GM12872 (cell line): ENCODE measurements around the gene MAGI1.

Experiments
- TF ChIP-seq, protein P1 (sequence below): IDR thresholded peaks from 3 replicates; pipeline ENCODE4 v1.5.1; 2011; ENCODE audit warnings: low read depth, mild to moderate bottlenecking, low read length, moderate library complexity; ENCODE audit not compliant: insufficient read depth

MAGI1 gene

DNA sequence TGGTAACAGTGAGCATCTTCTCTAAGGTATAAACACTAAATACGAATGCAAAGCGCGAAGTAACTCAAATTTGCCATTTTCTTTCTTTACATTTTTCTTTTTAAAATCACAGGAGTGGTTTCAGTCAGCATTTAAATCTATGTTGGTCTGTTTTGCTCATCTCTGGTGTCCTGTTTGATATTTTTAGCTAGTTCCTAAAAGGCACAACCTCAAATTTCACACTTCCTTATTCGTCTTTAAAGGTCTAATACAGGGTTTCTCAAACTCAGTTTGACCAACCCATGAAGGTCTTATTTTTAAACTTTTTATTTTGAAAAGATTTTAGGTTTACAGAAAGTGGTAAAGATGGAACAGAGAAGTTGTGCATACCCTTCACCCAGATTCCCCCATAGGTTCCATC lies 201.1 kb downstream of the MAGI1 start:
- TF ChIP-seq, protein P1, sequence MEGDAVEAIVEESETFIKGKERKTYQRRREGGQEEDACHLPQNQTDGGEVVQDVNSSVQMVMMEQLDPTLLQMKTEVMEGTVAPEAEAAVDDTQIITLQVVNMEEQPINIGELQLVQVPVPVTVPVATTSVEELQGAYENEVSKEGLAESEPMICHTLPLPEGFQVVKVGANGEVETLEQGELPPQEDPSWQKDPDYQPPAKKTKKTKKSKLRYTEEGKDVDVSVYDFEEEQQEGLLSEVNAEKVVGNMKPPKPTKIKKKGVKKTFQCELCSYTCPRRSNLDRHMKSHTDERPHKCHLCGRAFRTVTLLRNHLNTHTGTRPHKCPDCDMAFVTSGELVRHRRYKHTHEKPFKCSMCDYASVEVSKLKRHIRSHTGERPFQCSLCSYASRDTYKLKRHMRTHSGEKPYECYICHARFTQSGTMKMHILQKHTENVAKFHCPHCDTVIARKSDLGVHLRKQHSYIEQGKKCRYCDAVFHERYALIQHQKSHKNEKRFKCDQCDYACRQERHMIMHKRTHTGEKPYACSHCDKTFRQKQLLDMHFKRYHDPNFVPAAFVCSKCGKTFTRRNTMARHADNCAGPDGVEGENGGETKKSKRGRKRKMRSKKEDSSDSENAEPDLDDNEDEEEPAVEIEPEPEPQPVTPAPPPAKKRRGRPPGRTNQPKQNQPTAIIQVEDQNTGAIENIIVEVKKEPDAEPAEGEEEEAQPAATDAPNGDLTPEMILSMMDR = no peak

- TF ChIP-seq, protein P1 = no peak
These were observed 202.7 kb downstream of the MAGI1 start for GRCh38 chr3:65836047-65836446.

DNA sequence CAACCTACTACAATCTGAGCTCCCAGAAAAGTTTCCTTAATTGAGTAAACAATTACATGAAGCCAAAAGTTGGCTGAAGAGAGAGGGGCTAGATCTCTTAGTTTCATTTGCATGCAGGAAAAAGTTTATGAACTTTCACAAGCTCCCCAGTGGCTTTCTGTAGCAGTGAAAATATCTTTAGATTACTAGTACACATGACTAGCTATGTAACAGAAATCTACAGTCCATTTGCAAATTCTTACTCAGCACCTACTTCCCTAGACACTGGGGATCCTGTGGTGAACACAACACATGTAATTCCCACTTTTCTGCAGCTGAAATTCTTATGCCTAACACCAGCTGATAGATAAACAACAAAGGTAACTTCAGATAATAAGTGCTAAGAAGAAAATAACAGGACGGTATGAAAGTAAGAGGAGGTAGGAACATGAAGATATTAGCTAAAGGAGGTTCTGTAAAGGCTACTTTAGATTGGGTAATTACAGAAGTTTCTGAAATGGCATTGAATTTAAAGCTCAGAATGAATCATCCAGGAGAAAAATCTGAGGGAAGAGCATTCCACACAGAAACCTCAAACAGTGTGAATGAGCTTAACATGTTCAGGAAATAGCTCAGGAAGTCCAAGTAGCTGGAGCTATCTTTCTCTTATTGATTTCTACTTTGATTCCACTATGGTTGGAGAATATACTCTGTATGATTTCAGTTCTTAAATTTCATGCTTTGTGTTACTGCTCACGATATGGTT lies 204.8 kb downstream of the MAGI1 start:
- TF ChIP-seq, protein P1 = no peak

- TF ChIP-seq, protein P1 = no peak
These were observed 206.8 kb downstream of the MAGI1 start for GRCh38 chr3:65831733-65832425.

DNA sequence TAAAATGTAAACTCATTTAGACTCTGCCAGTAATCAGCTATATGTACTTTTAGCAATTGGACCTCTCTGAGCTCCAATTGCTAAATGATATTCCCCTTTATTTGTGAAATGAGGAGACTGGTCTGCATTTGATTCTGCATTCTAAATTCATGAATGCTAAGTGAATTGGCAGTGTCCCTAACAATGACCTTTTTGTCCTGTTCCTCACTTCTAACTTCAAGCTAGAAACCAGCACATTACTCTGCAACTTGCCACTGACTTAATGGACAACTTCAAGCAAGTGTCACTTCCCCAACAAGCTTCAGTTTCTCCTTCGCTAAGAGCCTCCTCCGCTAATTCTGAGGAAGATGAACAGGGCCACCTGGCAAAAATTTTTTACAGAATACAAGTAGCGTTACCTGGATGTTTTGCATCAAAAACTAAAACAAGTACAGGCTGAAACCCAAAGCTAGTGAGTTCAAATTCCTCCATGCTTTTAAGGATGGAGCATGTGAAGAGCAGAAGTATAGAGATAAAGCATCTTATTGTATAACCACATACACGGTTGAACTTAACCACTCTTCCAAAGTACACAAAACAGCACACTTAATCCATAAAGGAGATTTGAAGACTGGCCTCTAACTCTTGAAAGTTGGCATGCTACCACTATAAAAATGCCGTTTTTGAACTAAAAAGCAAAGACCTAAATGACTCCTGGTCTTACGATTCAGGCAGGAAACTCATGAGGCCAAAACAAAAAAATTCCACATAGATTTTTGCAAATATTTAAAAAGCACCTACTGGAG lies 207.6 kb downstream of the MAGI1 start:
- TF ChIP-seq, protein P1 = no peak

GRCh38 chr3:65829228-65829627 lies 209.5 kb downstream of the MAGI1 start:
- TF ChIP-seq, protein P1 = no peak

DNA sequence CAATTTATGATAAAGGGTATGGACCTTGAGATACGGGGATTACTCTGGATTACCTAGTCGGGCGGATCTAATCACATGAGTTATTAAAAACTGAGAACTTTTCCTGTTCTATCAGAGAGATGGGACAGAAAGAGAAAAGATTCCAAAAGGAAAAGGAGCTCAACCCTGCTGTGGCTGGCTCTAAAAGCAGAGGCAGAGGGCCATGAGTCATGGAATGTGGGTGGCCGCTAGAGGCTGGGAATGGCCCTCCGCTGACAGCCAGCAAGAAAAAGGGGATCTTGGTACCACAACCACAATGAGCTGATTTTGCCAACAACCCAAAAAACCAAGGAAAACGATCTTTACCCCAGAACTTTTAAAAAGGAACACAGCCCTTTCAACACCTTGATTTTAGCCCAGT lies 210.0 kb downstream of the MAGI1 start:
- TF ChIP-seq, protein P1 = no peak
